ENCODE data around the gene APOBEC3B.

The APOBEC3B gene

DNA sequence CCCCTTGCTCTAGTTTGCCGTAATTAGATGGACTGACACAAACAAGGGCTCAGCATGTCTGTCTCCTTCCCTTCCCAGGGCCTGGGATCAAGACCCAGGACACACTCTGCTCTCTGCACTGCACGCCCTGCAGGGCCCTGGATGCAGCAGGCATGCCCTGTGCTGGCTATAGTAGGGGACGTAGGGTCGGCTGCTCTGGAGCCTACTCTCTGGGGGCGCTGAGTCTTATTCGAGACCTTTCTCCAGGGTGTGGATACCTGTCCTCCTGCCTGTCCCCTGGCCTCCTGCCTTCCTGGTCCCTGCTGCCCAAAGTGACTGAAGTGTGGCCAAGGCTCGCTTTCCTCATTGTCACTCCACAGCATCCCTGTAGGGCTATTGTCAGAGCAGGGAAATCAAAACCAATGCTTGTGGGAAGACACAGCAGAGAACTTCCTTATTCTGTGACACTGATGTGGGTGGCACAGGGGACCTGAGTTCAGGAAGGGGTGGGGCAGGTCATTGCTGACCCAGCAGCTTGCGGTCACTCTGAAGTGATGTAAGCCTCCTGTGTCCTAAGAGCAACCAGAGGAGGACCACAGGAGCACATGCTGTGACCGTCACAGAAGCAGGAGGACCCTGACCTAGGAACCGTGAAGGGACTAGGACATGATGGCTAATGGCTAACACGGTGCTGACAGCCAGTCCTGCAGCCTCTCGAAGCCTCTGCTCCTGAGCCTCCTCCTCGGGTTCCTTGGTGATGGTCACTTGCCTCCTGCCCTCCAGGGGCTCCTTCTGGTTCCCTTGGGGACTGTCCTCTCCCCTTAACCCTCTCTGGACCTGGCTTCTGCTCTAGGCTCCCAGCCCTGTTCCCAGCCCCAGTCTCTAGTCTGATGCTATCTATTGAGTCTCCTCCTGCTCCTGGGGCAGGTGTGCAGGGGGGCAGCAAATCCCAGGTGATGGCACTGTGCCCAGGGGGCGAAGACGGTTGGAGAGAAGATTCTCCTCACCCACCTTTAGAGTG is 14.4 kb upstream of the APOBEC3B start:
- DNase-seq: peak; percentile 95 to 98 (median 96)

GRCh38 chr22:38968801-38969200 is 13.3 kb upstream of the APOBEC3B start:
- DNase-seq: no peak

- peak; percentile 42 to 82 (median 62) for DNase-seq
Observed at GRCh38 chr22:38970551-38970950, 11.6 kb upstream of the APOBEC3B start.

- DNase-seq: no peak
Observed at GRCh38 chr22:38971202-38971601, 10.9 kb upstream of the APOBEC3B start.

GRCh38 chr22:38971791-38972190 is 10.4 kb upstream of the APOBEC3B start:
- DNase-seq: peak in 1 of 3 donors; percentile 49

- peak in 1 of 3 donors; percentile 52 for DNase-seq
Observed at GRCh38 chr22:38972558-38972957, 9.6 kb upstream of the APOBEC3B start.

GRCh38 chr22:38973289-38974169 is 8.6 kb upstream of the APOBEC3B start:
- peak; percentile 67 to 74 (median 73) for DNase-seq

GRCh38 chr22:38974170-38974825 is 7.8 kb upstream of the APOBEC3B start:
- DNase-seq: peak in 1 of 3 donors; percentile 8

DNA sequence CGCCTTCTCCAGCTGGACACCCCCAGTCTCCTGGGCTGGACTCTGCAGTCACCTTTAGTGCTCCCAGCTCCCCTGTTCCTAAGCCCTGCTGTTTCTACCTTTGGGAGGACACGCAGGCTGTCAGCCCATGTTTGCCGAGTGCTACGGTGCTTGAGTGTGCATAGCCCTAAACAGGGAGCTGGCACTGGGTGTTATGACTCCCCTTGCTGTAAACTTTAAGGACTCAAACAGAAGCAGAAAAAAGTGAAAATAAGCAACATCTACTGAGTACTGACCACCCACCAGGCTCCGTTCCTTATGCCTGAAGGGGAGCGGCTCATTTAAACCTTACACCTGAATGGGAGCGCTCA is 7.3 kb upstream of the APOBEC3B start:
- no peak for DNase-seq

GRCh38 chr22:38977289-38977688 is 4.9 kb upstream of the APOBEC3B start:
- DNase-seq: peak in 1 of 3 donors; percentile 35

DNA sequence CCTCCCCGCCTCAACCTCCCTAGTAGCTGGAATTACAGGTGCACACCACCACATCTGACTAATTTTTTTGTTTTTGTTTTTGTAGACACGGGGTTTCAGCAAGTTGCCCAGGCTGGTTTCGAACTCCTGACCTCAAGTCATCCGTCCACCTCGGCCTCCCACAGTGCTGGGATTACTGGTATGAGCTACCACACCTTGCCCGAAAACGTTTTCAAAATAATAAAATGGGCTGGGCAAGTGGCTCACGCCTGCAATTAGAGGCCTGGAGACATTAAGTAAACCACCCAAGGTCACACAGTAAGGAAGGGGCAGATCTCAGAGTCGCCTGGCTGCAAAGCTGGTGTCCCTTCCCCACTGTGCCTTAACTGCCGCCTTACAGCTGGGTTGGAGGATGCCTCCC is 1.6 kb upstream of the APOBEC3B start:
- peak in 1 of 3 donors; percentile 12 for DNase-seq

DNA sequence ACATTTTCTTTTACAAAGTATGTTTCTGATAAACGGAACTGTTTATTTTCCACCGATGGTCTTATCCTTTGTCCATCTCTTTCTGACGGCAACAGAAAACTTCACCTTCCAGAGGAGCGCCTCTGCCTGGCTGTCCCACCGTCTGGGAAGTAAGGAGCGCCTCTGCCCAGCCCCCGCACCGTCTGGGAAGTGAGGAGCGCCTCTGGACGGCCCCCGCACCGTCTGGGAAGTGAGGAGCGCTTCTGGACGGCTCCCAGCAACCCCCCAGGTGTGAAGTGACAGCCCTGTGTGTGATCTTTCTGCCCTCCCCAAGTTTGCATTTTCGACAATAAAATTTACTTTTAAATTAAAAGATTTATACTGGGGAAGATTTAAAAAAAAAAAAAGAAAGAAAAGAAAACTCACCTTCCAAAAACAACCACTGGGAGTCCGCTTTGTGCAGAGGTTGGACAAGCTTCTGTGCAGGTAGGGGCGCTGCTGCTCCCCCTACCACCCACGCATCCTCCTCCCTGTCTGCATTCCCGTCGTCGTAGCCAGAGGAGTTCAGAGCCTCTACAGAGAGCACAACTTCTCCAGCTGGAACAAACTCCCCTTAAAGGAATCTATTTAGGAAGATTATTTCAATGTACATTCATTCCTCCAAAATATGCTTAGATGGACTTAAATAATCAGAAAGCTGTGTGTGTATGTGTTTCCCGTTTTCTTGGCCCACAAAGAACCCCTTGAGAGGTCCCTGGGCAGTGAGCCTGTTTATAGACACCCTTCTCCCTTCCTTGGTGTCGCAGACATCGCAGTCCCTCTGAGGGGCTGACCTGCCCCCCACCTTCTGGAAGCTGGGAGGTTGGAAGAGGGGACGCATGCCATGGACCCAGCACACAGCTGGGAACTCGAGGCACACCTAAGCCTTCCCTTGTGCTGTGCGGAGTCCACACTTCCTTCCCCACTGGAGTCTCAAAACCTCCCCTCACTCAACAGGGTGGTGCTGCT is 849 bp upstream of the APOBEC3B start:
- no peak for DNase-seq

GRCh38 chr22:38984224-38984623 is 2.1 kb downstream of the APOBEC3B start:
- DNase-seq: no peak

- DNase-seq: peak in 2 of 3 donors; percentile 36 to 48
Observed at GRCh38 chr22:38984784-38985757, 2.9 kb downstream of the APOBEC3B start.

- DNase-seq: no peak
Observed at GRCh38 chr22:38986629-38987028, 4.5 kb downstream of the APOBEC3B start.

DNA sequence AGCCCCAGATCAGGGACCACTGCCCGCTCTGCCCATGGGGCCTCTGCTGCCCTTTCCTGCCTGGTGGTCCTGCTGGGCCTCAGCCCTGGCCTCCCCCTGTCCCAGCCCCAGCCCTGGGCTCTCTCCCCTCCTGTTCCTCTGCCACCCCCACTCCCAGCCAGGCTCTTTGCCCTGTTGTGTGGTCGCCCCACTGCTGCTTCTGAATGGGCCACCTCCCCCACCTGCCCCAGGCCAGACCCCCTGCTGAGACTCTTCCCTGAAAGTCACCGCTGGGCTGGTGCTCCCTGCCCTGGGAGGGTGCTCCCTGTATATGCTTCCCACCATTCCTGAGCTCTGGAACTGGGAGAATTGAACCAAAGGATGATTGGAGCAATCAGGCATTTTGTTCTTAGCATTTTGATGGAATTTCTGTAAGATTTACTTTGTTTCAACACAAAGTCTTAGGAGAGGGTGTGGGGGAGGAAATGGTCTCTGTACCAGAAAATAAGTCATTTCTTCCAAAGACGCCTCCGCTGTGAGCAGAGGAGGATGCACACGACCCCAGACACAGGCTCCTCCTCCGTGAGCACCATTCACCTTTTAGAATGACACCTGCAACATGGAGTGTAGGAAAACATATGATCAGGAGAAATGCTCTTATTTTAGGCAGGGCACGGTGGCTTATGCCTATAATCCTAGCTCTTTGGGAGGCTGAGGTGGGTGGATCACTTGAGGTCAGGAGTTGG is 5.2 kb downstream of the APOBEC3B start:
- DNase-seq: no peak

- DNase-seq: no peak
Observed at GRCh38 chr22:38989466-38989865, 7.3 kb downstream of the APOBEC3B start.

GRCh38 chr22:38992871-38993371 is 10.8 kb downstream of the APOBEC3B start:
- peak in 1 of 3 donors; percentile 41 for DNase-seq

- DNase-seq: peak in 2 of 3 donors; percentile 30 to 44
Observed at GRCh38 chr22:38996105-38996504, 14.0 kb downstream of the APOBEC3B start.
